CD4-positive, alpha-beta T cell treated with Interleukin-6 at 100 ng/mL for 8 hours (primary cell): Measurements from ENCODE around the gene JMJD7.

ENCODE experiments used
- DNase-seq: peaks from one replicate; pipeline ENCODE4 v3.0.0-alpha.2; 2020; ENCODE audit warnings: mixed read lengths, low spot score

The JMJD7 gene

DNA sequence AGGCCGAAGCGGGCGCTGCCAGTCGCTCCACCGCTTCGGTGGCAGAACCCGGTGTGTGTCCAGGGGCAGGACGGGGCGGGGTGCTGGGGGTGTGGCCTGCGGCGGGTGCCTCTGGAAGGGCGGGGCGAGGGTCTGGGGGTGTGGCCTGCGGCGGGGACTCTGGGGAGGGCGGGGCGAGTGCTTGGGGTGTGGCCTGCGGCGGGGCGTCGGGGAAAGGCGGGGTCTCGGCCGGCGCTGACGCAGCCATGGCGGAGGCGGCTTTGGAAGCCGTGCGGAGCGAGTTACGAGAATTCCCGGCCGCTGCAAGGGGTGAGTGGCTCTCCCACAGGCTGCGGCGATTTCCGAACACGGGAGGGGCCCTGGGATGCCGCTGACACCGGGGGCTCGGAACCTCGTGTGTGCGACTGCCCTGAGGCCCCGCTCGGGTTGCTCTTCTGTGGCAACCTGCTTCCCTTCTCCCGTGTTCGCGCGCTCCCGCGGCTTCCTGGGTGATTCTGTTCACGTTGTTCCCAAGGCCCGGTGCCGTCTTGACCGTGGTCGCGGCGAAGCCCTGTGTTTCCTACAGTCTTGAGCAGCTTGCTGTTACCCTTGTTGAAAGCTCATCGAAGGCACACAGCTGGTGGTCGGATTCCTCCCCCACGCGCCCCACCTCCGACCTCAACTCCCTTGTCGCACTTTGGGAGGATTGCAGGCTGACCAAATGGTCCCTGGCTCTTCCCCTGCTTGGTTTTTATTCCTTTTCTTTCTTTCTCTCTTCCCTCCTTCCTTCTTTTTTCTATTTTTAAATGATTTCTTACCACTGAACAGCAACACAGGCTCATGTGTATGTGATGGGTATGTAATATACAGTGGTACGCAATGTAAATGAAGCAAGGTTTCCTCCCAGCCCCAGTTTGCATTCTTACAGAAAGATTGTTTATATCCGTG is at the start of gene JMJD7:
Gene JMJD7 (plus strand): TSS at position 213 of the 927 bp plus-strand sequence. CDS start 33 bp downstream, at position 246.
- DNase-seq = peak; percentile 94

- no peak for DNase-seq
Measured at GRCh38 chr15:41778521-41778920, 49.4 kb upstream of the JMJD7 start.

DNA sequence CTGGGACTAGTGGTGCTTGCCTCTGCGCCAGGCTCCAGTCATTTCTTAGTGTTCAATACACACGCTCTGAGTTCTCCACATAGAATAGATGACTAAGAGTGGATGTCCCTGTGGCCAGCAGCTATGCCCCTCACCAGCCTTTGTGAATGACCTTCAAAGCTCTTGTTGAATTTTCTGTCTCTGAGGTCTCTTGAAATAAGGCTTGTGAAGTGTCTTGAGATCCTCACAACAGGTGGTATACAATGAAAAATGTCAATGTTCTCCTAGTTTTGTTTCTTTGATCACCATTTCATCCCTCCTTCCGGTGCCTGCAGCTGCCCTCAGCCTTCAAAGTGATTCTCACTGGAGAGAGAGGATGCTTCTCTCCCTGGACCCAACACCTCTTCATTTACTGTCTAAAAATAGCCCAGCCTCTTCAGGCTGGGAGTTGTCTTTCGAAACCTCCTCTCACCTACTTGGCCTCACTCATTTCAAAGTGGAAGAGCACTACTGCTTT is 48.2 kb upstream of the JMJD7 start:
- DNase-seq = no peak

- DNase-seq = no peak
Measured at GRCh38 chr15:41780266-41780665, 47.6 kb upstream of the JMJD7 start.

DNA sequence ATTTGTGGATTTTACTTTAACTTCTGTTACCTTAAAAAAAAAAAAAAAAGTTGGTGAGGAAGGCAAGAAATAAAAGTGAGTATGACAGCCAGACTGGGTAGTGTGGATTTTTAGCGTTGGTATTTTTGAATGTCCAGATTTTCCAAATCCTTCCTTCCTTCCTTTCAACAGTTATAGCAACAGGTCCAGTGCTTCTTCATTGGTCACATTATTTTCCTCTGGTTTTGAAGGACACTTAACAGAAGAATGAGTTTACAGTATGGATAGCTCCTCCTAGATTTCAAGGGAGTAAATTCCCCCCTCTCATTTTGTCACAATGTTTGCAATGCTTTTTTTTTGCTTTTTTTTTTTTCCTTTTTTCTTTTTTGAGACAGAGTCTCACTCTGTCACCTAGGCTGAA is 47.2 kb upstream of the JMJD7 start:
- DNase-seq = no peak

GRCh38 chr15:41782371-41783282 is 45.3 kb upstream of the JMJD7 start:
- DNase-seq = no peak

- DNase-seq = no peak
Measured at GRCh38 chr15:41783296-41783695, 44.6 kb upstream of the JMJD7 start.

GRCh38 chr15:41788262-41788661 is 39.6 kb upstream of the JMJD7 start:
- DNase-seq = no peak

- DNase-seq = no peak
Measured at GRCh38 chr15:41789236-41789635, 38.7 kb upstream of the JMJD7 start.

DNA sequence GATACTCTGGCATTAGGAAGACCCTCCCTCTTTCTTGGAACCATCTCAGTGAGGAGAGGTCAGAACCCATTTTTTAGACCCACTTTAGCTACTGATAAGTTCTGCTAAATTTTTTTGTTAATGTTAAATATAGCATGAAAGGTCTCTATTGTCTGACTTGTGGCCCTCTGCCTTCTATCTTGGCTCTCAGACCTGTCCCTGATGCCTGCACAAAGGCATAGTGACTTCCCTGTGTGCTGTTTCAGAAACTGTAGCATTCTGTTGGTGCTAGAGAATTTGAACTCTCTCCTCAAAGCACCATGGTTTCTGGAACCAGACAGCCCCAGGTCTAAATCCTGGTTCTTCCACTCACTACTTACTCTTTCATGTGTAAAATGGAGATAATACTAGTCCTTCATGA is 38.2 kb upstream of the JMJD7 start:
- no peak for DNase-seq

GRCh38 chr15:41790169-41790568 is 37.7 kb upstream of the JMJD7 start:
- no peak for DNase-seq

GRCh38 chr15:41790756-41791546 is 36.9 kb upstream of the JMJD7 start:
- no peak for DNase-seq

- DNase-seq = no peak
Measured at GRCh38 chr15:41791547-41791937, 36.4 kb upstream of the JMJD7 start.

- DNase-seq = no peak
Measured at GRCh38 chr15:41792000-41792637, 35.8 kb upstream of the JMJD7 start.

GRCh38 chr15:41794081-41794480 is 33.8 kb upstream of the JMJD7 start:
- no peak for DNase-seq

DNA sequence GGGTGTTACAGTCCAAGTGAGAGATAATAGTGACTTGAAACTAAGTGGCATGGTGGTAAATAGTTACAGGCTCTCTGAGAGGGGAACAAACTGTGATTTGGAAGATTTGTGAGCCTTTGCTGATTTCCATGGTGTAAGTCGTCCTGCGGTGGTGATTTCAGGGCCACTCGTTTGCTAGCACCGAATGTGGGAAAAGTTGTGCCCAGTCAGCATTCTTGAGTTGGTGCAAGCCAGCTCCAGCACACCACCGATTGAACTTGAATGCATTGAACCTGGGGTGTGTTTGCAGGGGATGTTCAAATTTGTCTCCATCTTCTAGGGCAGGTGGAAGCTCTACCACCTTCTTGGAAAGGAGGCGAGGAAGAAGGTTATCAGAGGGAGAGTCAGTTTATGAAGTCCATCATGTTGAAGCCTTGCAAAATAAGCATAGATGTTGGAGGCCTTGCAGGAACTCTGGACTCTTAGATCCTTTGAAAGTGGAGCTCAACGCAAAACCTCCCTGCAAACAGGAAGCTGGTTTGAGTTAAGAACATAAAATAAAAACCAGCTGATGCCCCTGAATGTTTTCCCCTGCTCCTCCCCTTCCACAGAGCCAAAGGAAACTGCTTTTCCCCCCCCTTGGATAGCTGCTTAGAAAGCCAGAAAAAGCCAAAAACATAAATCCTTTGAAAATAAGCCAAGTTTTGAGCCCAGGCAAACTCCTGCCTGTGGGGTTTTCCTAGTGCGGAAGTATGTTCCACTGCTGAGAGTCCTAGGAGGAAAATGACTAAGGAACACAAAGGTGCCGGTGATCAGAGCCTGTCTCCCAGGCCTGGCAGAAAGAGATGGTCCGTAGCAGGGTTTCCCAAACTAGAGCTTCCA is 31.7 kb upstream of the JMJD7 start:
- no peak for DNase-seq

DNA sequence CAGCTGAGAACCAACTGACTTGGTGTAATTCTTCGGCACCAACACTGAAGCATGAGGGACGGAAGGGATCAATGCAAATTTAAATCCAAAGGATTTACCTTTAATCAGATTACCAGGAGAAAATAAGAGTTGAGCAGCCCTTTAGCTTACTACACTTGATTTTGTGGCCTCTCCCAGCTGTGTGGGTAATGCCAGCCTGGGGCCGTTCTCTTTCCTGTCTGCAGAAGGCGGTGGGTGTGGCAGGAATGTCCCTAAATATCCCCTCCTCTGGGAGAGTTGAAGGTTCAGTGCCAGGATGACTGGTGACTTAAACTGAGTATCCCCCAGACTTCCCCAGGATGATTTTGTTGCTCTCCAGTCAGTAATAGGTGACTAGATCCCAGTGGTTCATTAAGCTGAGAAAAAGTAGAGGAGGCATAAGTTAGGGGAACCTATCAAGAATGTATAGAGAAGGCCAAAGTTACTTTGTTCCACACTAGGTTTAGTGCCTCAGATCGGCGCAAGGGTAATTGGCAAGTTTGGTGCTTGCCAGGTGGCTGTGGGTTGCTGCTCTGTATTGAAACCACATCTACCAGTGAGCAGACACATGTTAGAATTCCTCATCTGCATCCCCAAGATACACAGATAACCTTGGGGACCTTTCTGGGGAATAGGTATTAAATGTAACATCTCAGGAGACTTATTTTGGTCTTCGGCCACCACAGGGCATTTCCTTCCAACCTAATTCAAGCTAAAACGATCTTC is 30.5 kb upstream of the JMJD7 start:
- no peak for DNase-seq

DNA sequence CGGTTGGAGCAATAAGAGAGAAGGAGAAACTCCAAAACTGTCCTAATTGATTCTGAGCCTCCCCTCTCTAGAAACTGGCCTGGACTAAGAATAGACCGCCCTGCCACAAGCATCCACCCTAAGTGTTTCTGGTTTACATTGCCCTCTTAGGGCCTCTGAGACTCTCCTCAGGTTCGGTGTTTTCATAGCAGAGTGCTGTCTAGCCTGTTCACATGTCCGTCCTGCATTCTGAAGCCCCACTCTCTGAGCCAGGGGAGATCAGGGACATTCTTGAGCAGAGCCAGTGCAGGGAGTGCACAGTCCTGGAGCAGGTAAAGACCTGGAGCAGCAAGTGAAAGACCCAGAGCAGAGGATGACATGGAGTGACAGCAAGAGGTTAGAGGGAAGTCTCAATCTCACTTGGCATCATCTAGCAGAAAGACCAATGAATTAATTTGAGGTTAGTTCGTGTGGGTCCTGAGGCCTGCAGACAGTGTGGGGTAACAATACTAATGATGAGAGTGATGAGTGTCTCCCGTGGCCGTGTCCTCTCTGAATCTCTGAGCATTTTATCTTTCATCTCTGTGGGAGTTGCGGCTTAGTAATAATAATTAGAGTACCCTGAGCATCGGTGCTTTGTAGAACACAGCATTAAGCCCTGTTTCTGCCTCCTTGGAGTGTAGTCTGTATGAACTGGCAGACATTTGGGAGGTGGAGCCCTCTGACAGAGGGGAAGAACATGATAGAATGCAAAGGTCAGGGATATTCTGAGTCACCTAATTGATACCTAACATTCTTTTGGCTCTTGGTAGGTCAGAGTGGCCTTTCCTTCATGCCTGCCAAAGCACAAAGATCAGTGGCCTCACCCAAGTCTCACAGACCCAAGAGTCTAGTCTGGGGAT is 29.0 kb upstream of the JMJD7 start:
- no peak for DNase-seq

DNA sequence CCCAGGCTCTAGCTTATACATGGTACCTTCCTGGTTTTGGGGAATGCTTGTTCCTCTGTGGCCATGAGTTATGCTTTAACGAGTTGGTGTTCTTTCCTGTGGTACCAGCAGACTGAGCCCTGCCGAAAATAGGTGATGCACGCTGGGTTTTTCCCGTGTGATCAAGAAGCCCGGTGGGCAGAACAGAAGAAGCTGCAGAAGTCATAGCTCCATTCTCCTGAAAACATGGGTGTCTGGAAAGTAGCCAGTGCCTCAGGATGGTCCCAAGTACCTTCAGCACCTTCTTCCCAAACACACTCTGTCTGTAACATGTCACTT is 28.4 kb upstream of the JMJD7 start:
- no peak for DNase-seq
